Transverse colon (tissue), 4 donors: Measurements from ENCODE around the gene SMIM14. TPM values are rescaled to one million over a fixed set of nuclear protein-coding genes. Genes with fewer than 3 reads are reported as not detected.
"Not testable (repeated sequence)": the region's sequence is repeated elsewhere in the genome, so short reads cannot be mapped to it uniquely, and the experiment has no call there.

Experiments used
- DNase-seq: peaks from one replicate; pipeline ENCODE4 v3.0.0-alpha.2; 2019
- H3K27ac ChIP-seq, 4 donors: fragments of 200-600 bp; sonication (generic); 2 replicates each; pipeline ENCODE4 v1.5.1; 2016 to 2018; ENCODE audit warnings: inconsistent platforms in 4 of 4
- H3K27me3 ChIP-seq: fragments of 200-600 bp; sonication (generic); 2 replicates; pipeline ENCODE4 v1.5.1; 2017; ENCODE audit warnings: inconsistent platforms
- H3K36me3 ChIP-seq, 4 donors: fragments of 200-600 bp; sonication (generic); 2 replicates each; pipeline ENCODE4 v1.5.1; 2017 to 2019; ENCODE audit warnings: inconsistent platforms in 4 of 4
- H3K4me1 ChIP-seq, 4 donors: fragments of 200-600 bp; sonication (generic); 2 replicates each; pipeline ENCODE4 v1.5.1; 2017 to 2020; ENCODE audit warnings: inconsistent platforms in 4 of 4
- H3K4me3 ChIP-seq, 4 donors: fragments of 200-600 bp; sonication (generic); 1 replicate in 1 of 4; 2 replicates in 3 of 4; pipeline versions ENCODE4 v1.5.1 to v1.6.1; 2017 to 2019; ENCODE audit warnings: inconsistent platforms in 4 of 4
- H3K9me3 ChIP-seq, 2 donors: fragments of 200-600 bp; sonication (generic); 2 replicates each; pipeline ENCODE4 v1.5.1; 2017 to 2019; ENCODE audit warnings: inconsistent platforms in 2 of 2
- EP300 ChIP-seq: sonication (generic); formaldehyde crosslinking; IDR thresholded peaks from one replicate; pipeline ENCODE4 v1.6.1; 2017; ENCODE audit warnings: antibody characterized with exemption, low read depth
- POLR2A ChIP-seq: fragments of 450-650 bp; IDR thresholded peaks from one replicate; pipeline ENCODE4 v1.6.1; 2016; ENCODE audit warnings: antibody characterized with exemption, mild to moderate bottlenecking, moderate library complexity
- POLR2AphosphoS5 ChIP-seq, 3 donors: sonication (generic); formaldehyde crosslinking; IDR thresholded peaks; one replicate each; pipeline ENCODE4 v1.6.1; 2016; ENCODE audit warnings: antibody characterized with exemption in 3 of 3
- WGBS, 2 donors: methylation state at CpG; one replicate each; pipeline ENCODE4 v1.1.5; 2018; ENCODE audit warnings: low coverage in 1 of 2; 5-methylcytosine and 5-hydroxymethylcytosine counted together
- in situ Hi-C, 4 donors: fragments of 200-750 bp; cut with MboI; loops; one replicate each; pipeline versions ENCODE4 v1.15.0 to v1.15.1; 2017; ENCODE audit warnings: low sequenced_read_pairs in 3 of 4, low pct_ligation_motif_present in 1 of 4, low pct_unique_long_range_greater_than_20kb in 1 of 4
- intact Hi-C: fragments of 100-400 bp; cut with DNase I; formaldehyde crosslinking; loops from one replicate; pipeline ENCODE4 v1.15.1; 2023; ENCODE audit warnings: low total_unique reads
- total RNA-seq, 4 donors: library from RNA; depleted of rRNA; stranded (reverse); fragments of >200 nt; gene quantifications; one replicate each; pipeline ENCODE4 v1.1.0, GENCODE V29; 2016
- TF ChIP-seq, protein P1 (sequence below), 5 experiments: fragments of 200-600 bp in 3 of 5; fragments of 450-650 bp in 2 of 5; sonication (generic) in 3 of 5; IDR thresholded peaks; 1 replicate in 2 of 5; 2 replicates in 3 of 5; pipeline ENCODE4 v1.5.1; 2016 to 2017; ENCODE audit warnings: antibody characterized with exemption in 5 of 5, inconsistent platforms in 3 of 5, mild to moderate bottlenecking in 2 of 5, moderate library complexity in 1 of 5

The SMIM14 gene
- total RNA-seq, 4 donors from 2014 or later = 23.1 to 103 (median 72.4) TPM

DNA sequence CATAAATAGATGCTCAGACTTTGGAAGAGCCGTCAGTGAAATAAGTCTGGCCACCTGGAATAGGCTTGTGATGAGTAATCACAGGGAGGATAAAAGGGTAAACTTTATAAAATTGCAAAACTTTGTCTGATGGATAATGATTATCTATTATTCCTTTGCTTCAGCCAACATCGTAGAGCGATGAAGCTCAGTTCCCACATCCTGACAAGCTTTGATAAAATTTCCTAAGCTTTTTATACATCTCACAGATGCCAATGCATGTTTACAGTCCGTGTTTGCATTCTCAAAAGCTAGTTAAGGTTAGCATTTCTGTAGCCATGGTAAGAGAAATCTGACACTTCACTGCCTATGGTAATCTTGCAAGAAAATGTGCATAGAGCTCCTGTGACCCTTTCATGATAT lies 96.1 kb downstream of the SMIM14 start:
- intact Hi-C loops = no loop called here
- 55 to 62% methylated on average over 4 of the region's 4 CpGs for WGBS, 2 donors
- Histone ChIP-seq H3K27me3 (no peaks in the 10 kb centered on the region), H3K36me3 (no peaks in the 10 kb centered on the region), H3K27ac (peak overlapping the region in 1 of 4 donors; percentile 67), H3K9me3 (no peaks in the 10 kb centered on the region), H3K4me3 (no peak overlapping the region), H3K4me1 (peaks cover 4 to 40% (median 13%) of the 10 kb centered on the region in 4 donors)
- in situ Hi-C loops = no loop called here
- no peak for DNase-seq
- TF ChIP-seq POLR2AphosphoS5 (IDR thresholded peaks at IDR 0.05) (no peak), EP300 (no peak), POLR2A (no peak)
- TF ChIP-seq, protein P1, sequence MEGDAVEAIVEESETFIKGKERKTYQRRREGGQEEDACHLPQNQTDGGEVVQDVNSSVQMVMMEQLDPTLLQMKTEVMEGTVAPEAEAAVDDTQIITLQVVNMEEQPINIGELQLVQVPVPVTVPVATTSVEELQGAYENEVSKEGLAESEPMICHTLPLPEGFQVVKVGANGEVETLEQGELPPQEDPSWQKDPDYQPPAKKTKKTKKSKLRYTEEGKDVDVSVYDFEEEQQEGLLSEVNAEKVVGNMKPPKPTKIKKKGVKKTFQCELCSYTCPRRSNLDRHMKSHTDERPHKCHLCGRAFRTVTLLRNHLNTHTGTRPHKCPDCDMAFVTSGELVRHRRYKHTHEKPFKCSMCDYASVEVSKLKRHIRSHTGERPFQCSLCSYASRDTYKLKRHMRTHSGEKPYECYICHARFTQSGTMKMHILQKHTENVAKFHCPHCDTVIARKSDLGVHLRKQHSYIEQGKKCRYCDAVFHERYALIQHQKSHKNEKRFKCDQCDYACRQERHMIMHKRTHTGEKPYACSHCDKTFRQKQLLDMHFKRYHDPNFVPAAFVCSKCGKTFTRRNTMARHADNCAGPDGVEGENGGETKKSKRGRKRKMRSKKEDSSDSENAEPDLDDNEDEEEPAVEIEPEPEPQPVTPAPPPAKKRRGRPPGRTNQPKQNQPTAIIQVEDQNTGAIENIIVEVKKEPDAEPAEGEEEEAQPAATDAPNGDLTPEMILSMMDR (IDR thresholded peaks at IDR 0.05) = no peak

DNA sequence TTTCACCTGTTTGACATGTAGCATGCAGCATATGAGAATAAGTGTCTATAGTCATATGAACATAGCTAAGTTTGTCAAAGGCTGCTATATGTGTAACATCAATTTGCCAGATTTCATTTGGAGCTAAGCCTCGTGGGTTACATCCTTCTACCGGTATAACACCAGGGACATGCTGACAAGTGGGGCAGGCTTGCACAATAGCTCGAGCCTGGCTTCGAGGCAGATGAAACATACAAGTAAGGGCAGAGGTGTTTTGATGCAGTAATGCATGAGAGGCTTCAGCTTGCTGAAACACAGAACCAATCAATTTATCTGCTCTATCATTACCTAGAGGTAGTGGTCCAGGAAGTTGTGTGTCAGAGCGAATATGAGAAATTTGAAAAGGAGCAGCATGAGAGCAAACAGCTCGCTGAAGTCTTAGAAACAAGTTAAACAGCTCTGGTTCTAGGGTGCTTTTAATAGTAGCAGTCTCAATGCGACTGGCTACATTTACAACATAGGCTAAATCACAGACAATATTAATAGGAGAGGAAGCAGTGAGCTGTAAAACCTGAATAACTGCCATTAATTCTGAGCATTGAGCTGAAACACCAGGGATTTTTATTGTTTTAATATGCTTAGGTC lies 96.6 kb downstream of the SMIM14 start:
- intact Hi-C loops = no loop called here
- H3K4me1 ChIP-seq = peaks cover 4 to 40% (median 13%) of the 10 kb centered on the region in 4 donors
- DNase-seq = no peak
- in situ Hi-C loops = no loop called here
- no peaks in the 10 kb centered on the region for H3K36me3 ChIP-seq
- H3K27ac ChIP-seq = peak overlapping the region in 1 of 4 donors; percentile 67
- no peaks in the 10 kb centered on the region for H3K9me3 ChIP-seq
- H3K27me3 ChIP-seq = no peaks in the 10 kb centered on the region
- no peak overlapping the region for H3K4me3 ChIP-seq
- TF ChIP-seq POLR2A (no peak), POLR2AphosphoS5 (IDR thresholded peaks at IDR 0.05) (no peak), EP300 (no peak)
- TF ChIP-seq, protein P1 (IDR thresholded peaks at IDR 0.05) = no peak
- WGBS, 2 donors = 47 to 61% methylated on average over 7 of the region's 7 CpGs

DNA sequence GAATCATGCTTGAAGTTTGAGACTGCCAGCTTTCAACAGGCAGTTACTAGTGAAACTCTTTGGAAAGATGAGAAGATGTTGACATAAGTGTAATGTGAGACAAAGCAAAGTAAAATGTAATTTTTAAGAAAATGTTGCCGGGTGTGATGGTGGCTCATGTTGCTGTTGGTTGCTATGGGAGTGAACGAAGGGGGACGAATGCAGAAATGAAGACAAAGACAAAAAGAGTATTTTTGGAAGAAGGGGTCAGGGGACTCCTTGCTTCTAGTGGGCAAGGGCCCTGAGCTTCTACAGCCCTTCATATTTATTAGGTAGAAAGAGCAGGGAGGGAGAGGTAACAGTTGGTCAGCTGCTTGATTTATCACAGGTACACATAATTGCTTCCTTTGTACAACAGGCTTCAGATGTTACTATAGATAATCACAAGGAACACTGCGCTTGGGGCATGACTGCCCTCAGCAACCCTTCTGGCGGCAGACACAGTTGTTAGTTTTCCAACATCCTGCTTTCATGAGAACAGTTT lies 99.5 kb downstream of the SMIM14 start:
- H3K4me1 ChIP-seq = peaks cover 0 to 29% (median 9%) of the 10 kb centered on the region in 4 donors
- in situ Hi-C loops = no loop called here
- intact Hi-C loops = no loop called here
- DNase-seq = no peak
- H3K9me3 ChIP-seq = no peaks in the 10 kb centered on the region
- H3K27ac ChIP-seq = peak overlapping the region in 3 of 4 donors; percentile 2 to 35 (median 13)
- no peaks in the 10 kb centered on the region for H3K36me3 ChIP-seq
- H3K27me3 ChIP-seq = no peaks in the 10 kb centered on the region
- no peak for TF ChIP-seq EP300
- no peak for TF ChIP-seq POLR2A
- TF ChIP-seq, protein P1 (IDR thresholded peaks at IDR 0.05) = no peak
- no peak overlapping the region for H3K4me3 ChIP-seq
- WGBS, 2 donors = 82 to 85% methylated on average over 5 of the region's 5 CpGs

DNA sequence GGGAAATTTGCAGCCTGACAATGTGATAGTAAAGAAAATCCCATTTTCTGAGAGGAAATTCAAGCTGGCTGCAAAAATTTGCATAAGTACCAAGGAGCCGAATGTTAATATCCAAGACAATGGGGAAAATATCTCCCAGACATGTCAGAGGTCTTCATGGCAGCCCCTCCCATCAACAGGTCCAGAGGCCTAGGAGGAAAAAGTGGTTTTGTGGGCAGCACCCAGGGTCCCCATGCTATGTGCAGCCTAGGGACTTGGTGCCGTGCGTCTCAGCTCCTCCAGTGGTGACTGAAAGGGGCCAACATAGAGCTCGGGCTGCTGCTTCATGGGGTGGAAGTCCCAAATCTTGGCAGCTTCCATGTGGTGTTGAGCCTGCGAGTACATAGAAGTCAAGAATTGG lies 105.1 kb downstream of the SMIM14 start:
- 98 to 100% methylated on average over 3 to 5 of the region's 5 CpGs for WGBS, 2 donors
- H3K27me3 ChIP-seq = no peaks in the 10 kb centered on the region
- H3K4me1 ChIP-seq = peaks cover 6 to 12% (median 9%) of the 10 kb centered on the region in 4 donors
- intact Hi-C loops = no loop called here
- DNase-seq = no peak
- peaks cover 0 to 15% (median 0%) of the 10 kb centered on the region in 4 donors for H3K36me3 ChIP-seq
- in situ Hi-C loops = no loop called here
- H3K9me3 ChIP-seq = no peaks in the 10 kb centered on the region
- TF ChIP-seq POLR2A (no peak), EP300 (no peak), POLR2AphosphoS5 (IDR thresholded peaks at IDR 0.05) (no peak)
- TF ChIP-seq, protein P1 (IDR thresholded peaks at IDR 0.05) = no peak
- no peak overlapping the region for H3K27ac ChIP-seq
- H3K4me3 ChIP-seq = no peak overlapping the region

DNA sequence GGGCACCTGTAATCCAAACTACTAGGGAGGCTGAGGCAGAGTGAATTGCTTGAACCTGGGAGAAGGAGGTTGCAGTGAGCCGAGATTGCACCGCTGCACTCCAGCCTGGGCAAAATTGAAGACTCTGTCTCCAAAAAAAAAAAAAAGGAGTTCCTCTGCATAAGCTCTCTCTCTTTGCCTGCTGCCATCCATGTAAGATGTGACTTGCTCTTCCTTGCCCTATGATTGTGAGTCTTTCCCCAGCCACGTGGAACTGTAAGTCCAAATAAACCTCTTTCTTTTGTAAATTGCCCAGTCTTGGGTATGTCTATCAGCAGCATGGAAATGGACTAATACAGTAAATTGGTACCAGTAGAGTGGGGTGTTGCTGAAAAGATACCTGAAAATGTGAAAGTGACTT lies 106.4 kb downstream of the SMIM14 start:
- H3K4me3 ChIP-seq, in situ Hi-C loops, H3K27me3 ChIP-seq, H3K27ac ChIP-seq, DNase-seq, H3K9me3 ChIP-seq, intact Hi-C loops: not testable (repeated sequence)
- WGBS, 2 donors = 80% methylated on average over 2 to 3 of the region's 3 CpGs
- Histone ChIP-seq H3K4me1 (peaks cover 7 to 18% (median 15%) of the 10 kb centered on the region in 4 donors), H3K36me3 (peaks cover 0 to 15% (median 0%) of the 10 kb centered on the region in 4 donors)
